HepG2 (cell line): ENCODE results near the gene TEX261. TPM values are rescaled to one million over a fixed set of nuclear protein-coding genes. Genes with fewer than 3 reads are reported as not detected.

Experiments
- ATAC-seq: fragments of 200-7000 bp; cut with Tn5 transposase; 3 replicates; pipeline ENCODE4 v1.9.1; 2020; ENCODE audit warnings: mild to moderate bottlenecking, moderate library complexity
- BruUV-seq: library from RNA; stranded (reverse); fragments of 400-500 nt; replicated peaks from 2 replicates; lab custom pipeline; 2021; lab: Mats Ljungman, UMichigan
- CTCF ChIA-PET: fragments of 300-600 bp; formaldehyde crosslinking; extraction: SDS; loops from one replicate; lab custom pipeline; 2021; ENCODE audit warnings: low total read pairs, inconsistent platforms, low intra/inter-chr PET ratio; lab: Yijun Ruan, JAX
- POLR2A ChIA-PET: fragments of 350-600 bp; sonication (Branson Sonifier 250); formaldehyde crosslinking; loops from one replicate; lab custom pipeline; 2020; ENCODE audit warnings: antibody characterized with exemption, inconsistent platforms; lab: Yijun Ruan, JAX
- DNase-seq: peaks from one replicate; pipeline ENCODE4 v3.0.0-alpha.2; 2015; ENCODE audit warnings: low spot score
- FAIRE-seq: peaks from 3 replicates; lab custom pipeline; 2011; peaks lifted over from hg19 to GRCh38; lab: Jason Lieb, UNC
- H2AFZ ChIP-seq: one replicate; pipeline ENCODE4 v1.6.1; 2011; ENCODE audit warnings: low read length, inconsistent platforms
- H3K27ac ChIP-seq: fragments of 300-600 bp; 3 replicates; pipeline ENCODE4 v1.8.0; 2011; ENCODE audit warnings: mixed run types, mild to moderate bottlenecking, mixed read lengths, low read length, inconsistent platforms; ENCODE audit not compliant: insufficient read depth; ENCODE audit errors: extremely low read length
- H3K27me3 ChIP-seq, 2 experiments: fragments of 200-600 bp in 1 of 2; 2 replicates in 1 of 2; 3 replicates in 1 of 2; pipeline versions ENCODE4 v1.6.0 to v1.8.0; 2011; ENCODE audit warnings: low read length in 2 of 2, mild to moderate bottlenecking in 2 of 2, moderate library complexity in 2 of 2, inconsistent platforms in 1 of 2; ENCODE audit not compliant: insufficient read depth in 2 of 2, control insufficient read depth in 1 of 2
- H3K36me3 ChIP-seq, 2 experiments: fragments of 200-600 bp in 1 of 2; replicated peaks in 1 of 2; 2 replicates in 1 of 2; 3 replicates in 1 of 2; pipeline versions ENCODE4 v1.5.1 to v1.8.0; 2011; ENCODE audit warnings: low read length in 2 of 2, inconsistent platforms in 1 of 2; ENCODE audit not compliant: insufficient read depth in 2 of 2, control insufficient read depth in 1 of 2
- H3K4me1 ChIP-seq: 2 replicates; pipeline ENCODE4 v1.5.1; 2012; ENCODE audit warnings: low read length, inconsistent platforms; ENCODE audit not compliant: insufficient read depth
- H3K4me2 ChIP-seq: 2 replicates; pipeline ENCODE4 v1.6.0; 2011; ENCODE audit warnings: low read depth, low read length, inconsistent platforms
- H3K4me3 ChIP-seq, 3 experiments: fragments of 200-600 bp in 1 of 3; sonication (generic), shearing (Covaris generic) in 1 of 3; replicated peaks in 1 of 3; 2 replicates each; pipeline ENCODE4 v1.5.1; 2011 to 2016; ENCODE audit warnings: low read length in 3 of 3, inconsistent platforms in 2 of 3, low read depth in 2 of 3, mild to moderate bottlenecking in 2 of 3, control low read depth in 1 of 3, mixed read lengths in 1 of 3; ENCODE audit not compliant: insufficient read depth in 1 of 3
- H3K79me2 ChIP-seq: one replicate; pipeline ENCODE4 v1.6.1; 2011; ENCODE audit warnings: low read length, inconsistent platforms; ENCODE audit not compliant: insufficient read depth
- H3K9ac ChIP-seq: 2 replicates; pipeline ENCODE4 v1.6.0; 2011; ENCODE audit warnings: mild to moderate bottlenecking, low read depth, low read length, inconsistent platforms; ENCODE audit not compliant: insufficient read depth
- H3K9me3 ChIP-seq: 2 replicates; pipeline ENCODE4 v1.5.1; 2012; ENCODE audit warnings: mild to moderate bottlenecking, low read length
- H4K20me1 ChIP-seq: 2 replicates; pipeline ENCODE4 v1.6.0; 2011; ENCODE audit warnings: inconsistent platforms, mild to moderate bottlenecking, low read length, moderate library complexity; ENCODE audit not compliant: insufficient read depth
- ARNTL ChIP-seq: sonication (generic); formaldehyde crosslinking; IDR thresholded peaks from 2 replicates; pipeline ENCODE4 v1.4.0; 2020; ENCODE audit warnings: mild to moderate bottlenecking, missing genetic modification reagents
- CENPBD1 ChIP-seq: sonication (generic); formaldehyde crosslinking; IDR thresholded peaks from 2 replicates; pipeline ENCODE4 v1.8.0; 2022; ENCODE audit warnings: missing genetic modification reagents, low read depth, mild to moderate bottlenecking, borderline replicate concordance
- DMAP1 ChIP-seq: IDR thresholded peaks from 2 replicates; pipeline ENCODE4 v1.6.1; 2016
- GMEB2 ChIP-seq: IDR thresholded peaks from 2 replicates; pipeline ENCODE4 v1.6.1; 2016; ENCODE audit warnings: missing biosample characterization, missing genetic modification reagents, low read depth
- JUNB ChIP-seq: sonication (generic); formaldehyde crosslinking; IDR thresholded peaks from 2 replicates; pipeline ENCODE4 v1.8.0; 2022; ENCODE audit warnings: missing genetic modification reagents, mild to moderate bottlenecking, borderline replicate concordance
- KAT8 ChIP-seq: IDR thresholded peaks from 2 replicates; pipeline ENCODE4 v1.6.1; 2016; ENCODE audit warnings: missing genetic modification reagents, missing compliant biosample characterization
- MYC ChIP-seq: sonication (generic); formaldehyde crosslinking; IDR thresholded peaks from 2 replicates; pipeline ENCODE4 v1.9.0; 2021; ENCODE audit warnings: missing genetic modification reagents, borderline replicate concordance
- PHF5A ChIP-seq: IDR thresholded peaks from one replicate; pipeline ENCODE4 v1.6.1; 2018; ENCODE audit warnings: low read depth, missing genetic modification reagents; ENCODE audit not compliant: unreplicated experiment
- RCOR2 ChIP-seq: IDR thresholded peaks from 2 replicates; pipeline ENCODE4 v1.6.1; 2016; ENCODE audit warnings: missing biosample characterization, missing genetic modification reagents
- SP140L ChIP-seq: sonication (generic); formaldehyde crosslinking; IDR thresholded peaks from 2 replicates; pipeline ENCODE4 v1.4.0; 2020; ENCODE audit warnings: missing genetic modification reagents, borderline replicate concordance
- ZIK1 ChIP-seq: sonication (generic); formaldehyde crosslinking; IDR thresholded peaks from 2 replicates; pipeline ENCODE4 v1.5.0; 2020; ENCODE audit warnings: mild to moderate bottlenecking, low read depth, missing genetic modification reagents, borderline replicate concordance
- ZNF446 ChIP-seq: sonication (generic); formaldehyde crosslinking; IDR thresholded peaks from 2 replicates; pipeline ENCODE4 v1.5.0; 2020; ENCODE audit warnings: mild to moderate bottlenecking, missing genetic modification reagents
- ZNF468 ChIP-seq: sonication (generic); formaldehyde crosslinking; IDR thresholded peaks from 2 replicates; pipeline ENCODE4 v1.8.0; 2022; ENCODE audit warnings: mild to moderate bottlenecking, moderate library complexity, missing genetic modification reagents
- WGBS: methylation state at CpG from one replicate; pipeline ENCODE4 v1.1.6; 2017; ENCODE audit warnings: low lambda C conversion rate; 5-methylcytosine and 5-hydroxymethylcytosine counted together
- in situ Hi-C: cut with HindIII; loops from 2 replicates; pipeline ENCODE4 v1.10.0; 2017; ENCODE audit warnings: low pct_unique_long_range_greater_than_20kb; ENCODE audit not compliant: extremely low pct_ligation_motif_present
- intact Hi-C: fragments of 100-400 bp; cut with micrococcal nuclease; formaldehyde crosslinking; loops from one replicate; pipeline ENCODE4 v1.10.0; 2022; ENCODE audit not compliant: unreplicated experiment
- polyA plus RNA-seq, 8 experiments: library from polyadenylated mRNA; depleted of rRNA in 3 of 8; stranded (reverse) in 7 of 8; unstranded in 1 of 8; fragments of >200 nt; fragmentation: Illumina TruSeq in 4 of 8; extraction: Trizol in 4 of 8; gene quantifications; 2 replicates each; pipeline versions ENCODE4 v1.2.1 to v1.2.3, GENCODE V29; 2011 to 2016; ENCODE audit warnings: low read depth in 4 of 8, missing spikeins in 1 of 8, mixed read lengths in 1 of 8; ENCODE audit not compliant: insufficient read depth in 1 of 8
- total RNA-seq, 5 experiments: library from RNA; depleted of rRNA; stranded (reverse); fragments of >200 nt; fragmentation: Illumina TruSeq; extraction: Trizol; gene quantifications; 2 replicates each; pipeline ENCODE4 v1.2.3, GENCODE V29; 2016; ENCODE audit warnings: low read depth in 1 of 5

TEX261 gene
- total and polyA plus RNA-seq, 2 of the 13 experiments (the other 11 are each of a cell fraction or from before 2014, with no cell fraction given), result 43.8 to 78.7 TPM

DNA sequence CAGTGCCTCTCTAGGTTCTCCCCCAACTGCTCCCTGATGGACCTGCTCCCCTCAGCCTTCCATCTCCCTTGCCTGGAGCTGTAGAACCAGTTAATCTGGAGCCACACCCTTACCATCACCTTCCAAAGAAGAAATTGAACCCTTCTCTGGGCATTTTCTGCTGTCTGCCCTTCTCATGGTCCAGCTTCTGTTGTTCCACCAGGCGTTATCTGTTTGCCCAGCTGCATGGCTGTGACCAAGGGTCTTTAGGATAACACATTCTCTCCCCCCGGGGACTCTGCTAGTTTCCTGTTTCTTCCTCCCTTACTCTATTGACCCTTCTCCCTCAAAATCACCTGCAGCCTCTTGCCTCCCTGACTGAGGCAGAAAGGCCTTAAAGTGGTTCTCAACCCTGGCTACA, 19.4 kb downstream of the TEX261 start:
- no peak for ATAC-seq
- in situ Hi-C loops, result no loop called here
- Histone ChIP-seq H2AFZ (no peak overlapping the region), H3K4me1 (peaks cover 14% of the 10 kb centered on the region), H3K9ac (no peak overlapping the region), H3K27ac (no peak overlapping the region), H3K4me3 (no peak overlapping the region), H3K79me2 (no peaks in the 10 kb centered on the region), H3K4me2 (no peak overlapping the region), H3K36me3 (no peaks in the 10 kb centered on the region), H4K20me1 (no peaks in the 10 kb centered on the region)
- ChIA-PET POLR2A (no interaction called here), CTCF (no interaction called here)
- WGBS, result 18% methylated on average over 2 of the region's 2 CpGs
- DNase-seq, result no peak
- BruUV-seq, result no TSS peak
- intact Hi-C loops, result no loop called here
- TF ChIP-seq PHF5A (CRISPR knock-in tag) (no peak), CENPBD1 (no peak), SP140L (CRISPR knock-in tag) (no peak)
- TF ChIP-seq, all 625 proteins: peak for 0
- Histone ChIP-seq H3K9me3 (no peaks in the 10 kb centered on the region), H3K27me3 (no peaks in the 10 kb centered on the region)
- FAIRE-seq, result no peak

DNA sequence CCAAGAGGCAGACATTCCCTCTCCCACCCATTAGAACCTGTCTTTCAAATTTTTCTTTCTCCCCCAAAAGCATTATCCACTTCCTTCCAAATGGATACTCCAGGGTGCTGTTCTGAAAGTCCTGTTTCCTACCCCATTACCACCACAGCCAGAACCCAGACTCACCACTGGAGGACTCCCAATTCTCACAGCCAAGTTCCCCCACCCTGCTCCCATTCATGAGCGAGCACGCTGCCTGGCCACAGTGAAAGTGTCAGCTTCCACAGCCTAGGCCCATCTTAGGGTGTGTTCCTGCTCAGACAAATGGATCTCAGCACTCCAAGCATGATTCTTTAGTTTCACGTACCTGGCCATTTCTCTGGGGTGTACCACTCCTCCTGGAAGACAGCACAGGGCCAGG, 20.1 kb downstream of the TEX261 start:
- FAIRE-seq, result no peak
- in situ Hi-C loops, result no loop called here
- Histone ChIP-seq H3K9me3 (no peaks in the 10 kb centered on the region), H3K9ac (no peak overlapping the region), H3K27me3 (no peaks in the 10 kb centered on the region), H3K79me2 (no peaks in the 10 kb centered on the region), H3K4me1 (peaks cover 14% of the 10 kb centered on the region), H3K27ac (no peak overlapping the region), H2AFZ (no peak overlapping the region), H4K20me1 (no peaks in the 10 kb centered on the region), H3K4me3 (no peak overlapping the region), H3K4me2 (no peak overlapping the region), H3K36me3 (no peaks in the 10 kb centered on the region)
- no peak for DNase-seq
- ChIA-PET POLR2A (no interaction called here), CTCF (no interaction called here)
- ATAC-seq, result no peak
- no TSS peak for BruUV-seq
- TF ChIP-seq ZNF446 (CRISPR knock-in tag) (no peak), RCOR2 (CRISPR knock-in tag) (no peak), MYC (no peak), DMAP1 (no peak), JUNB (no peak), KAT8 (CRISPR knock-in tag) (no peak), ZNF468 (CRISPR knock-in tag) (no peak), GMEB2 (CRISPR knock-in tag) (no peak), ZIK1 (CRISPR knock-in tag) (no peak), ARNTL (CRISPR knock-in tag) (no peak)
- intact Hi-C loops, result no loop called here
- 73% methylated on average over 3 of the region's 3 CpGs for WGBS
